ENCODE results near the gene EFHC1. TPM values are rescaled to one million over a fixed set of nuclear protein-coding genes. Genes with fewer than 3 reads are reported as not detected.

EFHC1 gene
- total RNA-seq, 1 experiment from 2014 or later, result 44.0 TPM

- H3K9me3 ChIP-seq (ENCODE audit: low read length), result no peaks in the 10 kb centered on the region
- H2AFZ ChIP-seq (ENCODE audit: low read length), result no peak overlapping the region
- peaks cover 6% of the 10 kb centered on the region; the same call in 1 of the 2 replicates for H3K36me3 ChIP-seq (ENCODE audit: insufficient read depth, low read length)
- H3K9me2 ChIP-seq (replicated peaks; ENCODE audit: insufficient read depth, low read length), result no peaks in the 10 kb centered on the region
- no peak overlapping the region for H3K4me2 ChIP-seq (ENCODE audit: low read depth, low read length, poor library complexity, severe bottlenecking)
- no peak overlapping the region for H3K9ac ChIP-seq (ENCODE audit: low read length)
- no peaks in the 10 kb centered on the region for H3K79me2 ChIP-seq (ENCODE audit: low read length)
- H4K20me1 ChIP-seq (ENCODE audit: insufficient read depth, low read depth, low read length), result no peaks in the 10 kb centered on the region
- H3K27ac ChIP-seq (ENCODE audit: low read length), result no peak overlapping the region
- H3K27me3 ChIP-seq (ENCODE audit: low read length), result no peaks in the 10 kb centered on the region
- H3K4me1 ChIP-seq (ENCODE audit: low read length), result peaks cover 24% of the 10 kb centered on the region
- no peak for DNase-seq
- H3K4me3 ChIP-seq (ENCODE audit: low read length), result no peak overlapping the region
Observed at GRCh38 chr6:52503851-52504781, 84.0 kb downstream of the EFHC1 start.

GRCh38 chr6:52504782-52505136 lies 84.6 kb downstream of the EFHC1 start:
- H3K4me2 ChIP-seq (ENCODE audit: low read depth, low read length, poor library complexity, severe bottlenecking), result no peak overlapping the region

GRCh38 chr6:52505726-52506409 lies 85.7 kb downstream of the EFHC1 start:
- DNase-seq, result no peak
- peaks cover 6% of the 10 kb centered on the region; the same call in 1 of the 2 replicates for H3K36me3 ChIP-seq (ENCODE audit: insufficient read depth, low read length)

More at GRCh38 chr6:52504782-52505136, 84.6 kb downstream of the EFHC1 start:
- H3K4me1 ChIP-seq (ENCODE audit: low read length), result peaks cover 18% of the 10 kb centered on the region
- peaks cover 6% of the 10 kb centered on the region; the same call in 1 of the 2 replicates for H3K36me3 ChIP-seq (ENCODE audit: insufficient read depth, low read length)
- no peak overlapping the region for H3K27ac ChIP-seq (ENCODE audit: low read length)
- DNase-seq, result no peak
- no peaks in the 10 kb centered on the region for H4K20me1 ChIP-seq (ENCODE audit: insufficient read depth, low read depth, low read length)
- H3K9me3 ChIP-seq (ENCODE audit: low read length), result no peaks in the 10 kb centered on the region
- H3K4me3 ChIP-seq (ENCODE audit: low read length), result no peak overlapping the region
- H3K9ac ChIP-seq (ENCODE audit: low read length), result no peak overlapping the region
- no peaks in the 10 kb centered on the region for H3K9me2 ChIP-seq (replicated peaks; ENCODE audit: insufficient read depth, low read length)
- no peak overlapping the region for H2AFZ ChIP-seq (ENCODE audit: low read length)
- H3K27me3 ChIP-seq (ENCODE audit: low read length), result no peaks in the 10 kb centered on the region
- H3K79me2 ChIP-seq (ENCODE audit: low read length), result no peaks in the 10 kb centered on the region

GRCh38 chr6:52506476-52506875 lies 86.3 kb downstream of the EFHC1 start:
- H3K4me3 ChIP-seq (ENCODE audit: low read length), result no peak overlapping the region
- no peak overlapping the region for H3K9ac ChIP-seq (ENCODE audit: low read length)
- H3K36me3 ChIP-seq (ENCODE audit: insufficient read depth, low read length), result peaks cover 8% of the 10 kb centered on the region; the same call in 1 of the 2 replicates
- H2AFZ ChIP-seq (ENCODE audit: low read length), result no peak overlapping the region
- no peaks in the 10 kb centered on the region for H3K9me2 ChIP-seq (replicated peaks; ENCODE audit: insufficient read depth, low read length)
- H3K4me2 ChIP-seq (ENCODE audit: low read depth, low read length, poor library complexity, severe bottlenecking), result no peak overlapping the region
- no peaks in the 10 kb centered on the region for H3K79me2 ChIP-seq (ENCODE audit: low read length)
- no peaks in the 10 kb centered on the region for H3K9me3 ChIP-seq (ENCODE audit: low read length)
- peaks cover 18% of the 10 kb centered on the region for H3K4me1 ChIP-seq (ENCODE audit: low read length)
- H4K20me1 ChIP-seq (ENCODE audit: insufficient read depth, low read depth, low read length), result no peaks in the 10 kb centered on the region
- no peak overlapping the region for H3K27ac ChIP-seq (ENCODE audit: low read length)
- no peak for DNase-seq
- no peaks in the 10 kb centered on the region for H3K27me3 ChIP-seq (ENCODE audit: low read length)

More at GRCh38 chr6:52505726-52506409, 85.7 kb downstream of the EFHC1 start:
- Histone ChIP-seq H3K4me2 (ENCODE audit: low read depth, low read length, poor library complexity, severe bottlenecking) (no peak overlapping the region), H3K9ac (ENCODE audit: low read length) (no peak overlapping the region), H3K4me1 (ENCODE audit: low read length) (peaks cover 18% of the 10 kb centered on the region), H3K27ac (ENCODE audit: low read length) (no peak overlapping the region), H3K79me2 (ENCODE audit: low read length) (no peaks in the 10 kb centered on the region), H3K4me3 (ENCODE audit: low read length) (no peak overlapping the region), H3K27me3 (ENCODE audit: low read length) (no peaks in the 10 kb centered on the region), H3K9me2 (replicated peaks; ENCODE audit: insufficient read depth, low read length) (no peaks in the 10 kb centered on the region), H2AFZ (ENCODE audit: low read length) (no peak overlapping the region), H3K9me3 (ENCODE audit: low read length) (no peaks in the 10 kb centered on the region), H4K20me1 (ENCODE audit: insufficient read depth, low read depth, low read length) (no peaks in the 10 kb centered on the region)

- Histone ChIP-seq H2AFZ (ENCODE audit: low read length) (no peak overlapping the region), H3K9me3 (ENCODE audit: low read length) (no peaks in the 10 kb centered on the region), H3K4me3 (ENCODE audit: low read length) (no peak overlapping the region), H3K9ac (ENCODE audit: low read length) (no peak overlapping the region), H3K4me2 (ENCODE audit: low read depth, low read length, poor library complexity, severe bottlenecking) (no peak overlapping the region), H3K4me1 (ENCODE audit: low read length) (peaks cover 18% of the 10 kb centered on the region), H3K9me2 (replicated peaks; ENCODE audit: insufficient read depth, low read length) (no peaks in the 10 kb centered on the region), H4K20me1 (ENCODE audit: insufficient read depth, low read depth, low read length) (no peaks in the 10 kb centered on the region), H3K27me3 (ENCODE audit: low read length) (no peaks in the 10 kb centered on the region), H3K79me2 (ENCODE audit: low read length) (no peaks in the 10 kb centered on the region), H3K27ac (ENCODE audit: low read length) (no peak overlapping the region), H3K36me3 (ENCODE audit: insufficient read depth, low read length) (peaks cover 9% of the 10 kb centered on the region; the same call in 1 of the 2 replicates)
- no peak for DNase-seq
Observed at GRCh38 chr6:52507557-52508260, 87.6 kb downstream of the EFHC1 start.

GRCh38 chr6:52508261-52508739 lies 88.2 kb downstream of the EFHC1 start:
- H3K4me1 ChIP-seq (ENCODE audit: low read length), result peaks cover 15% of the 10 kb centered on the region
- no peaks in the 10 kb centered on the region for H3K9me3 ChIP-seq (ENCODE audit: low read length)
- no peak for DNase-seq

GRCh38 chr6:52509281-52510212 lies 89.4 kb downstream of the EFHC1 start:
- Histone ChIP-seq H3K4me1 (ENCODE audit: low read length) (peaks cover 11% of the 10 kb centered on the region), H3K36me3 (ENCODE audit: insufficient read depth, low read length) (peaks cover 9% of the 10 kb centered on the region; the same call in 1 of the 2 replicates), H3K79me2 (ENCODE audit: low read length) (no peaks in the 10 kb centered on the region), H3K27ac (ENCODE audit: low read length) (no peak overlapping the region), H3K9me2 (replicated peaks; ENCODE audit: insufficient read depth, low read length) (no peaks in the 10 kb centered on the region), H3K9me3 (ENCODE audit: low read length) (no peaks in the 10 kb centered on the region), H4K20me1 (ENCODE audit: insufficient read depth, low read depth, low read length) (no peaks in the 10 kb centered on the region), H3K4me2 (ENCODE audit: low read depth, low read length, poor library complexity, severe bottlenecking) (no peak overlapping the region), H3K4me3 (ENCODE audit: low read length) (no peak overlapping the region), H3K9ac (ENCODE audit: low read length) (no peak overlapping the region), H3K27me3 (ENCODE audit: low read length) (no peaks in the 10 kb centered on the region), H2AFZ (ENCODE audit: low read length) (no peak overlapping the region)
- no peak for DNase-seq

More at GRCh38 chr6:52508261-52508739, 88.2 kb downstream of the EFHC1 start:
- H3K4me3 ChIP-seq (ENCODE audit: low read length), result no peak overlapping the region
- no peaks in the 10 kb centered on the region for H3K79me2 ChIP-seq (ENCODE audit: low read length)
- H3K36me3 ChIP-seq (ENCODE audit: insufficient read depth, low read length), result peaks cover 9% of the 10 kb centered on the region; the same call in 1 of the 2 replicates
- H3K27me3 ChIP-seq (ENCODE audit: low read length), result no peaks in the 10 kb centered on the region
- H3K9me2 ChIP-seq (replicated peaks; ENCODE audit: insufficient read depth, low read length), result no peaks in the 10 kb centered on the region
- no peak overlapping the region for H2AFZ ChIP-seq (ENCODE audit: low read length)
- no peaks in the 10 kb centered on the region for H4K20me1 ChIP-seq (ENCODE audit: insufficient read depth, low read depth, low read length)
- H3K9ac ChIP-seq (ENCODE audit: low read length), result no peak overlapping the region
- H3K4me2 ChIP-seq (ENCODE audit: low read depth, low read length, poor library complexity, severe bottlenecking), result no peak overlapping the region
- no peak overlapping the region for H3K27ac ChIP-seq (ENCODE audit: low read length)
